Gastrocnemius medialis (tissue), 4 donors: Measurements from ENCODE around the gene TBL1XR1.

Experiments
- POLR2A ChIP-seq, 2 donors: fragments of 450-650 bp; IDR thresholded peaks; one replicate each; pipeline ENCODE4 v1.6.1; 2017; ENCODE audit warnings: antibody characterized with exemption in 2 of 2, mild to moderate bottlenecking in 2 of 2, moderate library complexity in 2 of 2
- TF ChIP-seq, protein P1 (sequence below), 5 experiments: fragments of 450-650 bp in 3 of 5; fragments of 200-600 bp in 2 of 5; sonication (generic) in 2 of 5; IDR thresholded peaks in 4 of 5; conservative IDR thresholded peaks in 1 of 5; 1 replicate in 4 of 5; 2 replicates in 1 of 5; pipeline ENCODE4 v1.5.1; 2016 to 2019; ENCODE audit warnings: antibody characterized with exemption in 5 of 5, mild to moderate bottlenecking in 3 of 5, moderate library complexity in 3 of 5

GRCh38 chr3:176988795-176989194, 208.5 kb downstream of the TBL1XR1 start:
- TF ChIP-seq, protein P1, sequence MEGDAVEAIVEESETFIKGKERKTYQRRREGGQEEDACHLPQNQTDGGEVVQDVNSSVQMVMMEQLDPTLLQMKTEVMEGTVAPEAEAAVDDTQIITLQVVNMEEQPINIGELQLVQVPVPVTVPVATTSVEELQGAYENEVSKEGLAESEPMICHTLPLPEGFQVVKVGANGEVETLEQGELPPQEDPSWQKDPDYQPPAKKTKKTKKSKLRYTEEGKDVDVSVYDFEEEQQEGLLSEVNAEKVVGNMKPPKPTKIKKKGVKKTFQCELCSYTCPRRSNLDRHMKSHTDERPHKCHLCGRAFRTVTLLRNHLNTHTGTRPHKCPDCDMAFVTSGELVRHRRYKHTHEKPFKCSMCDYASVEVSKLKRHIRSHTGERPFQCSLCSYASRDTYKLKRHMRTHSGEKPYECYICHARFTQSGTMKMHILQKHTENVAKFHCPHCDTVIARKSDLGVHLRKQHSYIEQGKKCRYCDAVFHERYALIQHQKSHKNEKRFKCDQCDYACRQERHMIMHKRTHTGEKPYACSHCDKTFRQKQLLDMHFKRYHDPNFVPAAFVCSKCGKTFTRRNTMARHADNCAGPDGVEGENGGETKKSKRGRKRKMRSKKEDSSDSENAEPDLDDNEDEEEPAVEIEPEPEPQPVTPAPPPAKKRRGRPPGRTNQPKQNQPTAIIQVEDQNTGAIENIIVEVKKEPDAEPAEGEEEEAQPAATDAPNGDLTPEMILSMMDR (IDR thresholded peaks at IDR 0.05 in 4 of 5, conservative IDR thresholded peaks at IDR 0.05 in 1 of 5), result no peak
- TF ChIP-seq POLR2A (IDR thresholded peaks at IDR 0.05), result no peak
